ENCODE data around the gene CPNE9. TPM values are rescaled to one million over a fixed set of nuclear protein-coding genes. Genes with fewer than 3 reads are reported as not detected.

Gene CPNE9
- total and polyA plus RNA-seq, 2 donors (not counting 1 experiment from before 2014, with no cell fraction given), result under 0.01 TPM; not detected in 1

DNA sequence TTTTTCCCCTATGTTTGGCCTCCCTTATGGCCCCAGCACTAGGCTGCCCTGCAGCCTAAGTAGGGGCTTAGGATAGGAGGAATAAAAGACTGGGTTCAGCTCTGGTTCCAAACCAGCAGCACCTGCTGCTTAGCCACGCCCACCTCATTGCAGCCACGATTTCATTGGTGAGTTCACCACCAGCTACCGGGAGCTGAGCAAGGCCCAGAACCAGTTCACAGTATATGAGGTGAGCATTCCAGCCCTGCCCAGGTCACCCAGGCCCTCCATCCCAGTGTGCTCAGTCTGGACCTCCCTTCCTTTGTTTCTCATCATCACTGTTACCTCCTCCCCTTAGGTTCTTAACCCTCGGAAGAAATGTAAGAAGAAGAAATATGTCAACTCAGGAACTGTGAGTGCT, 11.5 kb downstream of the CPNE9 start:
- H3K4me3 ChIP-seq (replicated peaks in 1 of 4; ENCODE audit: control extremely low read depth in 1 of 4, insufficient read depth in 1 of 4, low read depth in 3 of 4, low read length in 4 of 4), result no peak overlapping the region
- DNase-seq (ENCODE audit: low read depth in 2 of 2), result no peak
- H3K36me3 ChIP-seq (ENCODE audit: control insufficient read depth, insufficient read depth, low read length), result no peaks in the 10 kb centered on the region
- no peak overlapping the region for H3K9ac ChIP-seq (ENCODE audit: insufficient read depth, low read length)
- no peak overlapping the region for H3K27ac ChIP-seq (ENCODE audit: insufficient read depth, low read length)
- peaks cover 2% of the 10 kb centered on the region for H3K4me1 ChIP-seq (ENCODE audit: control insufficient read depth, extremely low read depth, insufficient read depth, low read length)
- H3K4me2 ChIP-seq (ENCODE audit: extremely low read depth, insufficient read depth, low read length), result no peak overlapping the region
- peaks cover 5% of the 10 kb centered on the region for H3K27me3 ChIP-seq (ENCODE audit: control insufficient read depth, insufficient read depth, low read length)
- no peaks in the 10 kb centered on the region for H4K20me1 ChIP-seq (ENCODE audit: control insufficient read depth, extremely low read depth, insufficient read depth, low read length)
- TF ChIP-seq, protein P1, sequence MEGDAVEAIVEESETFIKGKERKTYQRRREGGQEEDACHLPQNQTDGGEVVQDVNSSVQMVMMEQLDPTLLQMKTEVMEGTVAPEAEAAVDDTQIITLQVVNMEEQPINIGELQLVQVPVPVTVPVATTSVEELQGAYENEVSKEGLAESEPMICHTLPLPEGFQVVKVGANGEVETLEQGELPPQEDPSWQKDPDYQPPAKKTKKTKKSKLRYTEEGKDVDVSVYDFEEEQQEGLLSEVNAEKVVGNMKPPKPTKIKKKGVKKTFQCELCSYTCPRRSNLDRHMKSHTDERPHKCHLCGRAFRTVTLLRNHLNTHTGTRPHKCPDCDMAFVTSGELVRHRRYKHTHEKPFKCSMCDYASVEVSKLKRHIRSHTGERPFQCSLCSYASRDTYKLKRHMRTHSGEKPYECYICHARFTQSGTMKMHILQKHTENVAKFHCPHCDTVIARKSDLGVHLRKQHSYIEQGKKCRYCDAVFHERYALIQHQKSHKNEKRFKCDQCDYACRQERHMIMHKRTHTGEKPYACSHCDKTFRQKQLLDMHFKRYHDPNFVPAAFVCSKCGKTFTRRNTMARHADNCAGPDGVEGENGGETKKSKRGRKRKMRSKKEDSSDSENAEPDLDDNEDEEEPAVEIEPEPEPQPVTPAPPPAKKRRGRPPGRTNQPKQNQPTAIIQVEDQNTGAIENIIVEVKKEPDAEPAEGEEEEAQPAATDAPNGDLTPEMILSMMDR (conservative IDR thresholded peaks at IDR 0.05 in 1 of 2, IDR thresholded peaks at IDR 0.05 in 1 of 2; ENCODE audit: low read depth in 1 of 2, low read length in 2 of 2), result no peak
- TF ChIP-seq EZH2 (IDR thresholded peaks at IDR 0.05; ENCODE audit: low read length, missing control alignments), result no peak
- no peaks in the 10 kb centered on the region for H3K9me3 ChIP-seq (ENCODE audit: control insufficient read depth, insufficient read depth, low read depth, low read length)
- no peak overlapping the region for H2AFZ ChIP-seq (ENCODE audit: low read length)
- no peaks in the 10 kb centered on the region for H3K79me2 ChIP-seq (ENCODE audit: control insufficient read depth, insufficient read depth, low read length)

DNA sequence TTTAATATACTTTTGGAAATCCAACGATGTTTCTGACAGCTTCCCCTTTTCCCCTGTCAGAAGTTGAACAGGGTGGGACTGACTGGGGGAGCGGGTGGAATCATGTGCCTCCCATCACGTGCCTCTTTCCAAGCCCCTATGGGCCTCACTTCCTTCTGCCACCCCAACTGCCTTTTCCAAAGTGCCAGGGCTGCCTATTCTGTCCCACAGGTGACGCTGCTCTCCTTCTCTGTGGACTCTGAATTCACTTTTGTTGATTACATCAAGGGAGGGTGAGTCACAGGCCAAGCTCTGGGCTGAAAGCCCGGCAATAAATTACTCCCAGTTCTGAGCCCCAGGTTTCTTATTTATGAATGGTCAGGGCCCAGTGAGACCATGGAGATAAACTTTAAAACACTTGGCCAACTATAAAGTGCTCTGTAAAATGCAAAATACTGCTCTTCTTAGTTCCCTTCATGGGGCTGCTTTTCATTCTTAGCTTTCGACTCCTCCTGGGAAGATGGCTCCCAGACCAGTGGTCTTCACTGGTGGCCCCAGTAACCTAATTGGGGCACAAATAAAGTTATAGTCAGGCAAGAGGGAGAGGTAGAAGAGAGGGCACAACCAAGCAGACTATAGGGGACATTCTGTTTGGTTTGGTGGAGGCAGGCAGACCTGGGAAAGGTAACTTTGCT, 12.3 kb downstream of the CPNE9 start:
- Histone ChIP-seq H3K4me1 (ENCODE audit: control insufficient read depth, extremely low read depth, insufficient read depth, low read length) (peaks cover 2% of the 10 kb centered on the region), H3K27me3 (ENCODE audit: control insufficient read depth, insufficient read depth, low read length) (peaks cover 5% of the 10 kb centered on the region), H3K4me3 (replicated peaks in 1 of 4; ENCODE audit: control extremely low read depth in 1 of 4, insufficient read depth in 1 of 4, low read depth in 3 of 4, low read length in 4 of 4) (no peak overlapping the region), H3K36me3 (ENCODE audit: control insufficient read depth, insufficient read depth, low read length) (no peaks in the 10 kb centered on the region), H2AFZ (ENCODE audit: low read length) (no peak overlapping the region), H3K27ac (ENCODE audit: insufficient read depth, low read length) (no peak overlapping the region), H3K4me2 (ENCODE audit: extremely low read depth, insufficient read depth, low read length) (no peak overlapping the region), H3K79me2 (ENCODE audit: control insufficient read depth, insufficient read depth, low read length) (no peaks in the 10 kb centered on the region), H4K20me1 (ENCODE audit: control insufficient read depth, extremely low read depth, insufficient read depth, low read length) (no peaks in the 10 kb centered on the region), H3K9ac (ENCODE audit: insufficient read depth, low read length) (no peak overlapping the region), H3K9me3 (ENCODE audit: control insufficient read depth, insufficient read depth, low read depth, low read length) (no peaks in the 10 kb centered on the region)
- peak; percentile 87 to 88 for DNase-seq (ENCODE audit: low read depth in 2 of 2)
- TF ChIP-seq EZH2 (IDR thresholded peaks at IDR 0.05; ENCODE audit: low read length, missing control alignments), result no peak
- TF ChIP-seq, protein P1 (conservative IDR thresholded peaks at IDR 0.05 in 1 of 2, IDR thresholded peaks at IDR 0.05 in 1 of 2; ENCODE audit: low read depth in 1 of 2, low read length in 2 of 2), result peak; percentile 93 to 95

DNA sequence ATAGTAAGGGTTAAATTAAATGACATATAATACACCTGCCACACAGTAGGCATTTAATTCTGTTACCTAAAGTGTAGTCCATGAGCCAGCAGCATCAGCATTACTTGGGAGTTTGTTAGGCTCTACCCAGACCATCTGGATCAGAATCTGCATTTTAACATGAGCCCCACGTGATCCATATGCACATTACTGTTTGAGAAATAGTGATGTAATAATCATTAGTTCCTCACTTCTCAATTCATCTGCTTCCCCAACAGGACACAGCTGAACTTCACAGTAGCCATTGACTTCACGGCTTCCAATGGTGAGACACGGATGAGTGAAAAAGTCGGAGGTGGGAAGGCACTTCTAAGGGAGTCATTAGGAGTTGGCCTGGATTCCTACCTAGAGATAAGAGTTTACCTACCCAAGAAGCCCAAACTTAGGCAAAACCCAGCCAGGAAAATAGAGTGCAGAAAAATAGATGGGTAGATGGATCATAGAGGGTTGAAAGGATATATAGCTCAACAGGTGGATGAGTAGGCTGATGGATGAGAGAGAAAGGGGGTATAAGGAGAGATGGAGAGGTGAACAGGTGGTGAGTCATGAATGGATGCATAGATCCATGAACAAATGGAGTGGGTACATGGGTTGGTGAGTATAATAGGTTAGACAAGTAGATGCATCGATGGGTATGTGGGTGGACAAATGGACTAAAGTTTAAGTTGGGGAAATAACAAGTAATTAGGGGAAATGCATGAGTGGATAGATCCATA, 13.3 kb downstream of the CPNE9 start:
- Histone ChIP-seq H3K27ac (ENCODE audit: insufficient read depth, low read length) (no peak overlapping the region), H3K4me1 (ENCODE audit: control insufficient read depth, extremely low read depth, insufficient read depth, low read length) (peaks cover 2% of the 10 kb centered on the region), H3K36me3 (ENCODE audit: control insufficient read depth, insufficient read depth, low read length) (no peaks in the 10 kb centered on the region), H3K9ac (ENCODE audit: insufficient read depth, low read length) (no peak overlapping the region), H3K4me2 (ENCODE audit: extremely low read depth, insufficient read depth, low read length) (no peak overlapping the region), H2AFZ (ENCODE audit: low read length) (no peak overlapping the region), H3K9me3 (ENCODE audit: control insufficient read depth, insufficient read depth, low read depth, low read length) (no peaks in the 10 kb centered on the region), H4K20me1 (ENCODE audit: control insufficient read depth, extremely low read depth, insufficient read depth, low read length) (no peaks in the 10 kb centered on the region), H3K79me2 (ENCODE audit: control insufficient read depth, insufficient read depth, low read length) (no peaks in the 10 kb centered on the region), H3K27me3 (ENCODE audit: control insufficient read depth, insufficient read depth, low read length) (peaks cover 5% of the 10 kb centered on the region), H3K4me3 (replicated peaks in 1 of 4; ENCODE audit: control extremely low read depth in 1 of 4, insufficient read depth in 1 of 4, low read depth in 3 of 4, low read length in 4 of 4) (no peak overlapping the region)
- DNase-seq (ENCODE audit: low read depth in 2 of 2), result no peak
- TF ChIP-seq, protein P1 (conservative IDR thresholded peaks at IDR 0.05 in 1 of 2, IDR thresholded peaks at IDR 0.05 in 1 of 2; ENCODE audit: low read depth in 1 of 2, low read length in 2 of 2), result no peak
- no peak for TF ChIP-seq EZH2 (IDR thresholded peaks at IDR 0.05; ENCODE audit: low read length, missing control alignments)

Measured in fibroblast of lung (primary cell).